Activated T-helper 1 cell treated with anti-CD3 and anti-CD28 coated beads, Interleukin-12 subunit alpha, Interleukin-12 subunit beta, Interleukin-2, Interleukin-4 antibody, amounts not matched to agents 30 ng/mL and 10 ng/mL and 1 ng/mL, durations not matched to agents 14 hours and 24 hours and 36 hours (primary cell): ENCODE results near the gene VENTX. TPM values are rescaled to one million over a fixed set of nuclear protein-coding genes. Genes with fewer than 3 reads are reported as not detected.

Experiments
- DNase-seq: peaks from one replicate; pipeline ENCODE4 v3.0.0; 2021; ENCODE audit warnings: low spot score
- H3K27ac Mint-ChIP-seq: one replicate; pipeline ENCODE4 v1.8.0; 2021; ENCODE audit warnings: mild to moderate bottlenecking, mixed read lengths
- H3K27me3 Mint-ChIP-seq: one replicate; pipeline ENCODE4 v1.8.0; 2022; ENCODE audit warnings: mild to moderate bottlenecking, moderate library complexity, mixed read lengths; ENCODE audit not compliant: insufficient read depth
- H3K36me3 Mint-ChIP-seq: one replicate; pipeline ENCODE4 v1.8.0; 2021; ENCODE audit warnings: low read depth, mixed read lengths
- H3K4me1 Mint-ChIP-seq: one replicate; pipeline ENCODE4 v1.8.0; 2021; ENCODE audit warnings: low read depth, mixed read lengths
- H3K4me3 Mint-ChIP-seq: one replicate; pipeline ENCODE4 v1.8.0; 2021; ENCODE audit warnings: mild to moderate bottlenecking, moderate library complexity, mixed read lengths
- H3K9me3 Mint-ChIP-seq: one replicate; pipeline ENCODE4 v1.8.0; 2021; ENCODE audit warnings: mixed read lengths
- intact Hi-C: fragments of 100-400 bp; cut with micrococcal nuclease; formaldehyde crosslinking; loops from one replicate; pipeline ENCODE4 v1.15.1; 2024
- total RNA-seq: library from RNA; stranded (reverse); gene quantifications from 2 replicates; pipeline ENCODE4 v1.2.3, GENCODE V29; 2022

VENTX gene
- total RNA-seq, 1 donor from 2014 or later = not detected

DNA sequence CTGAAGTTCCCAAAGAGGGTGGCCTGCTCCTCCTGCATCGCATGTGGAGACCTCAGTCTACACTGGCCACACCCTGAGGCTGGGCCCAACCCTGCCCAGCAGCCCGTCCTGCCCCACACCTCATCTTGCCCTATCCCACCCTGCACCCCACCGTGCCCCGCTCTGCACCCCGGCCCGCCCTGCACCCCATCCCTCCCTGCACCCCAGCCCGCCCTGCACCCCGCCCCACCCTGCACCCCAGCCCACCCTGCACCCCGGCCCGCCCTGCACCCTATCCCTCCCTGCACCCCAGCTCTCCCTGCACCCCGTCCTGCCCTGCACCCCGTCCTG, 14.5 kb downstream of the VENTX start:
- Mint-ChIP-seq H3K4me3 (no peak overlapping the region), H3K4me1 (no peaks in the 10 kb centered on the region), H3K36me3 (no peaks in the 10 kb centered on the region), H3K27me3 (peaks cover 5% of the 10 kb centered on the region), H3K9me3 (no peaks in the 10 kb centered on the region), H3K27ac (no peak overlapping the region)
- intact Hi-C loops = no loop called here
- no peak for DNase-seq

DNA sequence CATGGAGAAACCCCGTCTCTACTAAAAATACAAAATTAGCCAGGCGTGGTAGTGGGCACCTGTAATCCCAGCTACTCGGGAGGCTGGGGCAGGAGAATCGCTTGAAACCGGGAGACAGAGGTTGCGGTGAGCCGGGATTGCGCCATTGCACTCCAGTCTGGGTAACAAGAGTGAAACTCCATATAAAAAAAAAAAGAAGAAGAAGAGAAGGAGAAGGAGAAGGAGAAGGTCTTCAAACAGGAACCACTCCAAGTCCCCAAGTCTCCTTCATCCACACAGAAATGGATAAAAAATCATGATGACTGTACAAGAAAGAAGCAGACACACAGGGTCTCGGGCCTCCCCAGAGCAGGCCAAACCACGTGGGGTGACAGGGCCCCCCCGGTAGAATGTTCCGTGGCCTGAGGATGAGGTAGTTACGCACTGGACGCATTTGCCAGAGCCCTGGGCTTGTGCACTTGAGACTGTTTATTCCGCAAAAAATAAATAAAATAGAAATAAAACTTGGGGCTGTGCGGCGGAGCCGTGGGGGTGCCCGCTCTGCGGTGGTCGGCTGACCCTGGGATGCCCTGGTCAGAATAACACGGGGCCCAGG, 15.8 kb downstream of the VENTX start:
- no peaks in the 10 kb centered on the region for H3K9me3 Mint-ChIP-seq
- DNase-seq = no peak
- H3K4me1 Mint-ChIP-seq = no peaks in the 10 kb centered on the region
- no peak overlapping the region for H3K27ac Mint-ChIP-seq
- intact Hi-C loops = no loop called here
- peaks cover 5% of the 10 kb centered on the region for H3K27me3 Mint-ChIP-seq
- H3K36me3 Mint-ChIP-seq = no peaks in the 10 kb centered on the region
- H3K4me3 Mint-ChIP-seq = no peak overlapping the region

DNA sequence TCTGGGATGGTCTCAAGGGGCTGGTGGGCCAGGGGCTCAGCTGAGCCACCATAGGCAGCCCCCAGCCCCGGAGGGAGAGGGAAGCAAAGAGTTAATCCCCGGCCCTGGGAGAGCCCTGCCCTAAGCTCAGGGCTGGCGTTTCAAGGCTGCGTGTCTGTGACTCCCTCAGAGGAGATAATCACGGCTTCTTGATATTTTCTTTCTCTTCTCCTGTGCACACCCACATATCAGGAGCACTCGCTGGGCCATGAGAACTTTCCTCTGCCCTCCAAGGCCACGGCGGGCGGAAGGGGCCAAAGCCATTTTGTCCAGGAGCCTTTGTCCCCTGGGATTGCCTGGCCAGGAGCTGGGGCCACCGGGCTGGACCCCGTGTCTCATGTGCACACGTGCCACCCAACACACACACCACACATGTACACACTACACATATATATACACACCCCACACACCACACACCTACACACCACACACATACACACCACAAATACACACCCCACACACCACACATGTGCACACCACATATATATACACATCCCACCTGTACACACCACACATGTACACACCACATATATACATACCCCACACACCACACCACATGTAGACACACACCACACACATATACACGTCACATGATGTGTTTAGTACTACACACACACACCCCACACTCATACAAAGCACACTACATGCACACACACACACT, 16.9 kb downstream of the VENTX start:
- H3K27me3 Mint-ChIP-seq = peaks cover 8% of the 10 kb centered on the region
- intact Hi-C loops = no loop called here
- DNase-seq = no peak
- peaks cover 7% of the 10 kb centered on the region for H3K4me1 Mint-ChIP-seq
- no peaks in the 10 kb centered on the region for H3K36me3 Mint-ChIP-seq
- no peaks in the 10 kb centered on the region for H3K9me3 Mint-ChIP-seq
- H3K27ac Mint-ChIP-seq = no peak overlapping the region
- H3K4me3 Mint-ChIP-seq = no peak overlapping the region

DNA sequence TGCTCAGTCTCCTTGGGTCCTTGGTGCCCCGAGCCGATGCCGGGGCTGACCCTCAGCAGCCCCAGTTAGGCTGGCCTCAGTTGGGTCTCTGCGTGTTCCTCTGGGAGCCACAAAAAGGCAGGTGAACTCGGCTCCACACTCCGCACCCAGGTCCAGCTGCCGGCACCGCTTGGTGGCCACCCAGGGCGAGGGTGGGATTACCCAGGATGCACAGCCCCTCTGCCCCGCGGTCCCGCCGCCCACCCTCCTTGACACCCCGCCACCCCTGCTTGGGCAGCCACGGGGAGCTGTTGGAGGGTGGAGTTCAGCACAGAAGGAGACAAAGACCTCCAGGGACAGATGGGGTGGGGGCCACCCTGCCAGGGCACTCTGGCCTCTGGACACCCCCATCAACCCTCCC, 17.7 kb downstream of the VENTX start:
- intact Hi-C loops = no loop called here
- Mint-ChIP-seq H3K27me3 (peaks cover 7% of the 10 kb centered on the region), H3K27ac (no peak overlapping the region)

GRCh38 chr10:133257489-133258065, 19.9 kb downstream of the VENTX start:
- intact Hi-C loops = no loop called here

More for the DNA sequence above, 17.7 kb downstream of the VENTX start:
- Mint-ChIP-seq H3K4me3 (no peak overlapping the region), H3K4me1 (peaks cover 12% of the 10 kb centered on the region), H3K36me3 (no peaks in the 10 kb centered on the region), H3K9me3 (no peaks in the 10 kb centered on the region)
- no peak for DNase-seq

GRCh38 chr10:133258066-133258817, 20.6 kb downstream of the VENTX start:
- no peaks in the 10 kb centered on the region for H3K9me3 Mint-ChIP-seq
- no peak for DNase-seq
- intact Hi-C loops = no loop called here
- peaks cover 31% of the 10 kb centered on the region for H3K4me1 Mint-ChIP-seq
- peak overlapping the region; percentile 67 for H3K27ac Mint-ChIP-seq
- peaks cover 5% of the 10 kb centered on the region for H3K27me3 Mint-ChIP-seq
- H3K4me3 Mint-ChIP-seq = peak overlapping the region; percentile 11
- peaks cover 1% of the 10 kb centered on the region for H3K36me3 Mint-ChIP-seq

More at GRCh38 chr10:133257489-133258065, 19.9 kb downstream of the VENTX start:
- Mint-ChIP-seq H3K4me3 (peak overlapping the region; percentile 47), H3K27ac (peak overlapping the region; percentile 68), H3K4me1 (peaks cover 24% of the 10 kb centered on the region), H3K9me3 (no peaks in the 10 kb centered on the region), H3K27me3 (peaks cover 5% of the 10 kb centered on the region), H3K36me3 (no peaks in the 10 kb centered on the region)
- DNase-seq = no peak

DNA sequence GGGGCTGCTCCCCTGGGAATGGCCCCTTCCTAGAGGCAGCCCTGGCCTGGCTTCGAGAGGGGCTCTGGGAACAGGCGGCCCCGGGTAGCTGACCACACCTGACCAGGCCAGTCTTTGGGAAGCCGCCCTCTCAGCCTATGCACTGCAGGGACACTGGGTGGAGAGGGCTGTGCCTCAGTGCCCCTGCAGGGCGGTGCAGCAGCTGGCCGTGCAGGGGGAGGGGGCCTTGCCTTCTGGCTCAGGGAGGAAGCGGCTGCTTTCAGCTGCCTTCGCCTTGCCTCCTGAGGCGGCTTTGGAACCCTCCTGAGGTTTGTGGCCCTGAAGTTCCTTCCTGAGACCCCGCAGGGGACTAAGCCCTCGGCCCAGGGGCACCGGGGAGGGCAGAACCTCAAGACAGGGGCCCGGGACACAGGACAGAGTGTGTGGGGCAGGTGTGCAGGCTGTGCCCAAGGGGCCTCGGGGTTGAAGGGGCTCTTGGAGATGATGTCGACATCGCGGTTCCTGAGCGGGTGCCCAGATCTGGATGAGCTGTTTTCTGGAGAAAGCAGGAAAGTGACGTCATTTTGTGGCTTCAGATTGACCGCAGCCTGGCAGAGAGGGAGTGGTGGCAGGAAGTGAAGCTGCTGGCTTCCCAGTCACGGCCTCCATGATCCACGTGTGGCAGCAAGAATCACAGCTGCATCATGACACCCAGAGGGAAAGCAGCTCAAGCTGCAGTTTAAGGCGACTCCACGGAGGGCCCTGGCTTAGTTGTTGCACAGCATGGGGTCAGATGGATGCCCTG, 21.4 kb downstream of the VENTX start:
- H3K4me3 Mint-ChIP-seq = peak overlapping the region; percentile 80
- H3K4me1 Mint-ChIP-seq = peaks cover 38% of the 10 kb centered on the region
- H3K27ac Mint-ChIP-seq = peak overlapping the region; percentile 96
- H3K36me3 Mint-ChIP-seq = peaks cover 3% of the 10 kb centered on the region
- peak; percentile 79 for DNase-seq
- peaks cover 5% of the 10 kb centered on the region for H3K27me3 Mint-ChIP-seq
- intact Hi-C loops = loop anchor here (1.0 kb wide), 4 partner anchors 50 to 297 kb away; partner anchors contain the start of gene MTG1
- no peaks in the 10 kb centered on the region for H3K9me3 Mint-ChIP-seq

DNA sequence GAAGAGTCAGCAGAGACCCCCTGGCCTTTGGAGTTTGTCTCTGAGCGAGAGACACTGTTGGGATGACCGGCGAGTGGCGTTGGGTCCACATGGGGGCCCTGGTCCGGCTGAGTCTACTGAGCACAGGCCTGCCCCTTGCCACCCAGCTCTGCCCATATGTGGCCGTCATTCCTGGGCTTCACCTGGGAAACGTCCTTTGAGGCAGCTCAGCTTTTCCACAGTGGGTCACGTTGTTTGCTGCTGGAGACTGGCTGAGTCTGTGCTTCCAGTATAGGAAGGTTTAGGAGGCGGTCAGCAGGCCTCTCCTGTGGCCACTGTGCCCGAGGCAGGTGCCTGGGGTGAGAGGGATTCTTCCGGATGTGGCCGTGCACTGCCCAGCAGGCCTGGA, 21.9 kb downstream of the VENTX start:
- Mint-ChIP-seq H3K4me1 (peaks cover 43% of the 10 kb centered on the region), H3K4me3 (peak overlapping the region; percentile 80), H3K36me3 (peaks cover 7% of the 10 kb centered on the region), H3K27ac (peak overlapping the region; percentile 96), H3K9me3 (no peaks in the 10 kb centered on the region), H3K27me3 (peaks cover 5% of the 10 kb centered on the region)
- no peak for DNase-seq
- intact Hi-C loops = loop anchor here (1.0 kb wide), 4 partner anchors 50 to 297 kb away; partner anchors contain the start of gene MTG1

DNA sequence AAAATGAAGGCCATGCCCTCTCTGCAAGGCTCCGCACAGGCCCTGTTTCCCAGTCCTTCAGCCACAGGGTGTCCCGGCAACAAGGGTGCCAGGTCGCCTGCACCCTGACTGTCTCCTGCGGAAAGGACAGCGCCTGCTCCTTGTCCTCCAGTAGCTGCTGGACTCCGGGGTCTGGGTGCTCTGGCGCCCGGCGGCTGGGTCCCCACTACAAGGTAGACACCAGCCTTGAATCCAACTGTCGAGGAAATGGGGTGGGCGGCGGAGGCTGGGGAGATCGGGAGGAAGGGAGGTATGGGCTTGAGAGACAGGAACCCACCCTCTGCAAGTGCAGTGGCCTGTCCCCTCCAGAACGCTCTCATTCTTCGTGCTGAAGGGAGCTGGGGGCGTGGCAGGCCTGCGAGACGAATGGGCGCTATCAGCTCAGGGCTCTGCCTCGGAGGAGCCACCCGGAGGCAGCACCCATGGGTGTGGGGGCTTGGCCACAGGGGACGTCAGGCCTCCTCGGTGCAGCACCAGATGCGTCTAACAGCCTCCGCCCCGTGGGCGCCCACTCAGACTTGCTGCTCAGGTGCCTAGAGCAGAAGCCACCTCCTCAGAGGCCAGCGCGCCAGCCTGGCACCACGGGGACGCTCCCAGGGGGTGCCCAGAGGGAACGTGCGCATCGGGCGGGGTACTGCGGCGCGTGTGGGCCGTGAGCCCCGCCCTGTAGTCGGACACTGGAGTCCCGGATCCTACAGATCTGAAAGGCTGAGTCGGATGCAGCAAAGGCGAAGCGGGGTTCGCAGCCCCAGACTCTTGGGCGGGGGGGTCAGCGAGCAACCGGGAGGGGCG, 23.5 kb downstream of the VENTX start:
- intact Hi-C loops = loop anchor here (1.0 to 5.0 kb wide), 2 partner anchors 14 to 116 kb away; partner anchors contain the start of gene PAOX
- H3K27me3 Mint-ChIP-seq = peaks cover 5% of the 10 kb centered on the region
- H3K27ac Mint-ChIP-seq = peak overlapping the region; percentile 92
- H3K4me3 Mint-ChIP-seq = peak overlapping the region; percentile 80
- peaks cover 14% of the 10 kb centered on the region for H3K36me3 Mint-ChIP-seq
- peak; percentile 46 for DNase-seq
- no peaks in the 10 kb centered on the region for H3K9me3 Mint-ChIP-seq
- peaks cover 56% of the 10 kb centered on the region for H3K4me1 Mint-ChIP-seq

- H3K9me3 Mint-ChIP-seq = no peaks in the 10 kb centered on the region
- H3K4me3 Mint-ChIP-seq = peak overlapping the region; percentile 65
- intact Hi-C loops = loop anchor here (1.0 to 5.0 kb wide), 4 partner anchors 13 to 725 kb away; partner anchors contain the start of genes INPP5A and PAOX
- peaks cover 5% of the 10 kb centered on the region for H3K27me3 Mint-ChIP-seq
- H3K27ac Mint-ChIP-seq = peak overlapping the region; percentile 48
- DNase-seq = peak; percentile 76
- H3K36me3 Mint-ChIP-seq = peaks cover 14% of the 10 kb centered on the region
- H3K4me1 Mint-ChIP-seq = peaks cover 56% of the 10 kb centered on the region
Measured at GRCh38 chr10:133261726-133262325, 24.2 kb downstream of the VENTX start.

DNA sequence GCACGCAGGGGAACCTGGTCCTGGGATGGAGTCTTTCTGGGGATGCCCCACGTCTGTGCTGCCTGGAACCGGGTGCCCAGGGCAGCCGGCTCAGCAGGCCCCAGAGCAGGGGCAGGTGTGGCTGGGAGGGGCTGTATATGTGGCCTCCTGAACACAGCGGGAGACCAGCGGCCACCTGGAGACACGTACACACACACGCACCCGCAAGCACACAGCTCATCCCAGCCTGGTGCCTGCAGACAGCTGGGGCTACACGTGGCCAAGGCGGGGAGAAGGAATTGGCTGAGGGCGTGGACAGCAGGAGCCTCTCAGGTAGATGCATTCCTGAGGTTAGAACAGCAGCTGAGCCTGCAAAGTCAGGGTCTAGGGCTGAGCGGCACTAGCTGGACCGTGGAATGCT, 25.0 kb downstream of the VENTX start:
- peak overlapping the region; percentile 15 for H3K4me3 Mint-ChIP-seq
- H3K4me1 Mint-ChIP-seq = peaks cover 56% of the 10 kb centered on the region
- H3K27me3 Mint-ChIP-seq = peaks cover 2% of the 10 kb centered on the region
- no peak for DNase-seq
- peak overlapping the region; percentile 34 for H3K27ac Mint-ChIP-seq
- peaks cover 14% of the 10 kb centered on the region for H3K36me3 Mint-ChIP-seq
- H3K9me3 Mint-ChIP-seq = no peaks in the 10 kb centered on the region
- intact Hi-C loops = loop anchor here (1.0 to 5.0 kb wide), 3 partner anchors 95 to 725 kb away; partner anchors contain the start of genes INPP5A and PAOX
